Measurements from ENCODE around the gene GPR4.

GPR4 gene

GRCh38 chr19:45590300-45591003 lies 11.6 kb downstream of the GPR4 start:
- Histone ChIP-seq H3K4me1 (ENCODE audit: control extremely low read depth in 1 of 4, control insufficient read depth in 4 of 4, insufficient read depth in 4 of 4, low read length in 3 of 4) (peaks cover 0 to 3% (median 1%) of the 10 kb centered on the region in 4 experiments), H3K27ac (ENCODE audit: insufficient read depth in 1 of 2, low read depth in 1 of 2, low read length in 2 of 2, poor library complexity in 1 of 2, severe bottlenecking in 2 of 2) (no peak overlapping the region), H3K36me3 (ENCODE audit: control insufficient read depth in 4 of 4, insufficient read depth in 4 of 4, low read length in 3 of 4) (no peaks in the 10 kb centered on the region), H3K27me3 (replicated peaks in 2 of 5; ENCODE audit: control insufficient read depth in 4 of 5, insufficient read depth in 5 of 5, low read length in 4 of 5) (peaks cover 0 to 26% (median 0%) of the 10 kb centered on the region in 5 experiments), H3K9me3 (ENCODE audit: control extremely low read depth in 1 of 5, control insufficient read depth in 4 of 5, insufficient read depth in 2 of 5, low read depth in 1 of 5, low read length in 4 of 5) (no peaks in the 10 kb centered on the region), H3K4me3 (ENCODE audit: control insufficient read depth in 1 of 7, extremely low read depth in 1 of 7, insufficient read depth in 4 of 7, low read depth in 2 of 7, low read length in 6 of 7) (no peak overlapping the region)
- POLR2A ChIA-PET: no interaction called here
- 57% methylated on average over 12 of the region's 15 CpGs for WGBS (ENCODE audit: insufficient coverage)
- CTCF ChIA-PET: interaction anchor here (0.6 to 2.6 kb wide), 3 partner anchors 12 to 52 kb away, joined by 3 to 21 read pairs (median 3); no protein-coding TSS in a partner anchor
- no peak for DNase-seq

DNA sequence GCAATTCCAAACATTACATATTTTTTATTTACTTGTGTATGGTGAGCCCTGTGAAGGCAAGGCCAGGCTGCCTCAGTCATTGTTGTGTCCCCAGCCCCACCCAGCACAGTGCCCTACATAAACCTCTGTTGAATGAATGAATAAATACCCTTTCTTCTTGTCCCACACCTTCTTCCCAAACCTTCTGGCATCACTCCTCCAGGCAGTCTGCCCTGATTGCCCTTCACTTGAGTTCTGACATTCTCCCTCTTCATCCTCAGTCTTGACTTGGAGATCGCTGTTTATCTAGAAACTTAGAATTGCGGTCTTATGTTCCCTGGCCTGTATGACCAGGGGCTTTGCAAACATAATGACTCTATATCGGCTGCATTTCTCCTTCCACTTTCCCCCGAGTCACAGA lies 12.2 kb downstream of the GPR4 start:
- Histone ChIP-seq H3K27ac (ENCODE audit: insufficient read depth in 1 of 2, low read depth in 1 of 2, low read length in 2 of 2, poor library complexity in 1 of 2, severe bottlenecking in 2 of 2) (no peak overlapping the region), H3K4me1 (ENCODE audit: control extremely low read depth in 1 of 4, control insufficient read depth in 4 of 4, insufficient read depth in 4 of 4, low read length in 3 of 4) (peaks cover 0 to 8% (median 6%) of the 10 kb centered on the region in 4 experiments), H3K36me3 (ENCODE audit: control insufficient read depth in 4 of 4, insufficient read depth in 4 of 4, low read length in 3 of 4) (no peaks in the 10 kb centered on the region), H3K27me3 (replicated peaks in 2 of 5; ENCODE audit: control insufficient read depth in 4 of 5, insufficient read depth in 5 of 5, low read length in 4 of 5) (peaks cover 0 to 24% (median 0%) of the 10 kb centered on the region in 5 experiments), H3K9me3 (ENCODE audit: control extremely low read depth in 1 of 5, control insufficient read depth in 4 of 5, insufficient read depth in 2 of 5, low read depth in 1 of 5, low read length in 4 of 5) (no peaks in the 10 kb centered on the region), H3K4me3 (ENCODE audit: control insufficient read depth in 1 of 7, extremely low read depth in 1 of 7, insufficient read depth in 4 of 7, low read depth in 2 of 7, low read length in 6 of 7) (no peak overlapping the region)
- ChIA-PET CTCF (interaction anchor here (2.6 kb wide), 1 partner anchor 52 kb away, joined by 21 read pairs; no protein-coding TSS in a partner anchor), POLR2A (no interaction called here)
- DNase-seq: no peak
- WGBS (ENCODE audit: insufficient coverage): 98% methylated on average over 3 of the region's 4 CpGs

- POLR2A ChIA-PET: no interaction called here
- DNase-seq: no peak
- Histone ChIP-seq H3K27ac (ENCODE audit: insufficient read depth in 1 of 2, low read depth in 1 of 2, low read length in 2 of 2, poor library complexity in 1 of 2, severe bottlenecking in 2 of 2) (no peak overlapping the region), H3K9me3 (ENCODE audit: control extremely low read depth in 1 of 5, control insufficient read depth in 4 of 5, insufficient read depth in 2 of 5, low read depth in 1 of 5, low read length in 4 of 5) (no peaks in the 10 kb centered on the region), H3K4me1 (ENCODE audit: control extremely low read depth in 1 of 4, control insufficient read depth in 4 of 4, insufficient read depth in 4 of 4, low read length in 3 of 4) (peaks cover 0 to 14% (median 13%) of the 10 kb centered on the region in 4 experiments), H3K27me3 (replicated peaks in 2 of 5; ENCODE audit: control insufficient read depth in 4 of 5, insufficient read depth in 5 of 5, low read length in 4 of 5) (peaks cover 0 to 24% (median 0%) of the 10 kb centered on the region in 5 experiments), H3K36me3 (ENCODE audit: control insufficient read depth in 4 of 4, insufficient read depth in 4 of 4, low read length in 3 of 4) (no peaks in the 10 kb centered on the region), H3K4me3 (ENCODE audit: control insufficient read depth in 1 of 7, extremely low read depth in 1 of 7, insufficient read depth in 4 of 7, low read depth in 2 of 7, low read length in 6 of 7) (no peak overlapping the region)
- 94% methylated on average over 3 of the region's 4 CpGs for WGBS (ENCODE audit: insufficient coverage)
- CTCF ChIA-PET: interaction anchor here (0.7 to 1.1 kb wide), 2 partner anchors 315 to 537 kb away, joined by 3 read pairs; partner anchors contain the start of gene MYPOP
Measured at GRCh38 chr19:45587873-45588272, 14.1 kb downstream of the GPR4 start.

DNA sequence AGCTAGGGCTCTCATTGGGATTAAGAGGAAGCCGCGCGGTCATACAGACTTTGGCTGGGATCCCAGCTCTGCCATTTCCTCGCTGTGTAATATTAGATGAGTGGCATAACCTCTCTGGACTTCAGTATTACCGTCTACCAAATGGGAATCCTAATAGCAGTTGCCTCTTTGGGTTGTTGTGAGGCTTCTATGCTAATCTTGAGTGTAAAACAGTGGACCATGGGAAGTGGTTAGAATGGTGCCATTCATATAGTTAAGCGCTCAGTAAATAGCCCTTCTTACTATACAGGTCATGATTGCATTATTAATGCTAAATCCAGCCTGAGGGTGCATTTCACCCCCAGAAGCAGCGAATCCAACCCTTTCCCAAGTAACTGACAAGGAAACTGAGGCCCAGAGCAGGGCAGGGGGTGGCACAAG lies 16.8 kb downstream of the GPR4 start:
- H3K27me3 ChIP-seq (replicated peaks in 2 of 5; ENCODE audit: control insufficient read depth in 4 of 5, insufficient read depth in 5 of 5, low read length in 4 of 5): peaks cover 0 to 4% (median 0%) of the 10 kb centered on the region in 5 experiments
- H3K4me3 ChIP-seq (ENCODE audit: control insufficient read depth in 1 of 7, extremely low read depth in 1 of 7, insufficient read depth in 4 of 7, low read depth in 2 of 7, low read length in 6 of 7): peak overlapping the region; percentile 68 to 99 (median 92)
- DNase-seq: no peak
- 13% methylated on average over 6 of the region's 7 CpGs for WGBS (ENCODE audit: insufficient coverage)
- CTCF ChIA-PET: interaction anchor here (0.7 to 2.3 kb wide), 4 partner anchors 10 to 100 kb away, joined by 3 to 12 read pairs (median 4); no protein-coding TSS in a partner anchor
- peak overlapping the region; percentile 92 to 96 for H3K27ac ChIP-seq (ENCODE audit: insufficient read depth in 1 of 2, low read depth in 1 of 2, low read length in 2 of 2, poor library complexity in 1 of 2, severe bottlenecking in 2 of 2)
- no peaks in the 10 kb centered on the region for H3K9me3 ChIP-seq (ENCODE audit: control extremely low read depth in 1 of 5, control insufficient read depth in 4 of 5, insufficient read depth in 2 of 5, low read depth in 1 of 5, low read length in 4 of 5)
- peaks cover 0 to 3% (median 1%) of the 10 kb centered on the region in 4 experiments for H3K36me3 ChIP-seq (ENCODE audit: control insufficient read depth in 4 of 4, insufficient read depth in 4 of 4, low read length in 3 of 4)
- H3K4me1 ChIP-seq (ENCODE audit: control extremely low read depth in 1 of 4, control insufficient read depth in 4 of 4, insufficient read depth in 4 of 4, low read length in 3 of 4): peaks cover 0 to 12% (median 11%) of the 10 kb centered on the region in 4 experiments
- POLR2A ChIA-PET: interaction anchor here (1.0 kb wide), 1 partner anchor 70 kb away, joined by 3 read pairs; no protein-coding TSS in a partner anchor

- ChIA-PET POLR2A (interaction anchor here (0.6 to 1.0 kb wide), 3 partner anchors 58 to 655 kb away, joined by 3 to 5 read pairs (median 4); no protein-coding TSS in a partner anchor), CTCF (interaction anchor here (0.7 to 2.3 kb wide), 6 partner anchors 11 to 99 kb away, joined by 3 to 12 read pairs (median 4); no protein-coding TSS in a partner anchor)
- H3K4me3 ChIP-seq (ENCODE audit: control insufficient read depth in 1 of 7, extremely low read depth in 1 of 7, insufficient read depth in 4 of 7, low read depth in 2 of 7, low read length in 6 of 7): peak within 1 kb of the TSS; percentile 68 to 99 (median 92)
- WGBS (ENCODE audit: insufficient coverage): under 1% methylated on average over 49 of the region's 63 CpGs
- H3K9me3 ChIP-seq (ENCODE audit: control extremely low read depth in 1 of 5, control insufficient read depth in 4 of 5, insufficient read depth in 2 of 5, low read depth in 1 of 5, low read length in 4 of 5): no peaks in the 10 kb centered on the region
- peaks cover 0 to 3% (median 1%) of the 10 kb centered on the region in 4 experiments for H3K36me3 ChIP-seq (ENCODE audit: control insufficient read depth in 4 of 4, insufficient read depth in 4 of 4, low read length in 3 of 4)
- H3K4me1 ChIP-seq (ENCODE audit: control extremely low read depth in 1 of 4, control insufficient read depth in 4 of 4, insufficient read depth in 4 of 4, low read length in 3 of 4): peaks cover 0 to 12% (median 11%) of the 10 kb centered on the region in 4 experiments
- H3K27me3 ChIP-seq (replicated peaks in 2 of 5; ENCODE audit: control insufficient read depth in 4 of 5, insufficient read depth in 5 of 5, low read length in 4 of 5): no peaks in the 10 kb centered on the region
- H3K27ac ChIP-seq (ENCODE audit: insufficient read depth in 1 of 2, low read depth in 1 of 2, low read length in 2 of 2, poor library complexity in 1 of 2, severe bottlenecking in 2 of 2): peak within 1 kb of the TSS; percentile 92 to 96
- DNase-seq: peak; percentile 100
Measured at GRCh38 chr19:45584332-45585157, 17.5 kb downstream of the GPR4 start, which contains the start of gene OPA3. OPA3 (minus strand) TSS chr19:45584802; CDS start chr19:45584764, 38 bp downstream.

DNA sequence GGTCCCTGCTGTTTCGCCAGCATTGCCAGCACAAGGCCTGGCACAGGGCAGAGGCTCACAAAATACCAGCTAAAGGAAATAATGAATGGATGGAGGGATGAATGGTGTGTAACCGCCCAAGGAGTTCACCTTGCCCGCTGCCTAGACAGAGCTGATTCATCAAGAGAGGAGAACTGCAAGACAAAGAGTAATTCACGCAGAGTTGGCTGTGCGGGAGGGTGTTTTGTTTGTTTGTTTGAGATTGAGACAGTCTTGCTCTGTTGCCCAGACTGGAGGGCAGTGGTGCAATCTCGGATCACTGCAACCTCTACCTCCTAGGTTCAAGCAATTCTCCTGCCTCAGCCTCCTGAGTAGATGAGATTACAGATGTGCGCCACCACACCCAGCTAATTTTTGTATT lies 20.4 kb downstream of the GPR4 start:
- WGBS (ENCODE audit: insufficient coverage): 95% methylated on average over 3 of the region's 7 CpGs
- POLR2A ChIA-PET: no interaction called here
- CTCF ChIA-PET: no interaction called here

More for the DNA sequence above, 20.4 kb downstream of the GPR4 start:
- Histone ChIP-seq H3K9me3 (ENCODE audit: control extremely low read depth in 1 of 5, control insufficient read depth in 4 of 5, insufficient read depth in 2 of 5, low read depth in 1 of 5, low read length in 4 of 5) (no peaks in the 10 kb centered on the region), H3K36me3 (ENCODE audit: control insufficient read depth in 4 of 4, insufficient read depth in 4 of 4, low read length in 3 of 4) (peaks cover 0 to 3% (median 1%) of the 10 kb centered on the region in 4 experiments), H3K27me3 (replicated peaks in 2 of 5; ENCODE audit: control insufficient read depth in 4 of 5, insufficient read depth in 5 of 5, low read length in 4 of 5) (no peaks in the 10 kb centered on the region), H3K4me3 (ENCODE audit: control insufficient read depth in 1 of 7, extremely low read depth in 1 of 7, insufficient read depth in 4 of 7, low read depth in 2 of 7, low read length in 6 of 7) (no peak overlapping the region), H3K27ac (ENCODE audit: insufficient read depth in 1 of 2, low read depth in 1 of 2, low read length in 2 of 2, poor library complexity in 1 of 2, severe bottlenecking in 2 of 2) (no peak overlapping the region), H3K4me1 (ENCODE audit: control extremely low read depth in 1 of 4, control insufficient read depth in 4 of 4, insufficient read depth in 4 of 4, low read length in 3 of 4) (peaks cover 0 to 12% (median 11%) of the 10 kb centered on the region in 4 experiments)
- no peak for DNase-seq
